IPS DF 19.7 (cell line): ENCODE results near the gene NME1.

Source experiments
- DNase-seq: peaks from one replicate; pipeline ENCODE4 v3.0.0-alpha.2; 2013; ENCODE audit warnings: low read depth, low spot score

Gene NME1

DNA sequence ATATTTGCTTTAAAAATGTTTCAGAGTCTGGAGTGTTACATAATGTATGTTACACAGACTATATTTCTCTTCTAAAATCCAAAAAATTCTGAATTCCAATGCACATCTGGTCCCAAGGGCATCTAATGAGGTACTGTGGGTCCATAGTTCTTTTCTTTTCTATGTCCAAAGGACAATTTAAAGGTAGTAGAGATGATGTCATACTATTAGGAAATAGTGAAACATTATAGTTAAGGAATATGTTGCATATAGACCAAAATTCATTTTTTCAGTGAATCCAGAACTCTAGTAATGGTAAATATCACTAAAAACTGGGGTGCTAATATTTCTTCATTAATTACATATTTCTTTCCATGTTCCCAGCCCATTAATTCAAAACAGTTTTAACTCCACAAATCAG, 35.8 kb downstream of the NME1 start:
- DNase-seq: no peak

DNA sequence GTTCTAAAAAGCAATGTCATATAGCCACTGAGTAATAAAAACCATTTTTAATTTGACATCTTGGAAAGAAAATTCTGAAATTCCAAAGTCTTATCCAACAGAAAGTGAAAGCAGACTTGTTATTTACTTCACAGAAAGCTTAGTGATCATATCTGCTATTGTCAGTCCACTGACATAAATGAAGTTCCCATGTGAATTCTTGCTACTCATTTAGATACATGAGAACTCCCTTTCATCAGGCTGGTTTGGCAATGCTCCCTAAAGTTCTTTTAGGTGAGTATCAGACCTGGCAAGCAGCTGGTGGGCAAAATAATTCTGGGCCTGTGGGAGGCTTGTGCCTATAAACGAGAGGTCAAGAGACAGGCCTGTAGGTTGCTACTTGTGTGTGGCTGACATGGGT, 36.3 kb downstream of the NME1 start:
- DNase-seq: no peak

DNA sequence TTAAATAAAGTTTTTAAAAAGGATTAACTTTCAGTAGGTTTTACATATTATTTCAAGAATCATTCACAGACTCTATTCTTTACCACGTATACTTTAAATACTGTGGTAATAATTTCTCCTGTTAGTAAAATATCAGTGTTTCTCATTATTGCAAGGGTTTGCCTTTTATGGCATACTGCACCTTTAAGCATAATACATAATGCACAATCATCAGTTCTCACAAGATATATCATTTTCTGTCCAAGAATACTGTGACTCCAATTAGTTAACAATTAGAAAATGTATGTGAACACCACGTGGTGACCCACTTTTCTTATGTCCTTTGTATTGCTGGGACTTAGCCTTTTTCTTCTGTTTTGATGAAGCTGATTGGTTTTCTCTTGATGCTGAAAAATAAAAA, 38.5 kb downstream of the NME1 start:
- DNase-seq: no peak

DNA sequence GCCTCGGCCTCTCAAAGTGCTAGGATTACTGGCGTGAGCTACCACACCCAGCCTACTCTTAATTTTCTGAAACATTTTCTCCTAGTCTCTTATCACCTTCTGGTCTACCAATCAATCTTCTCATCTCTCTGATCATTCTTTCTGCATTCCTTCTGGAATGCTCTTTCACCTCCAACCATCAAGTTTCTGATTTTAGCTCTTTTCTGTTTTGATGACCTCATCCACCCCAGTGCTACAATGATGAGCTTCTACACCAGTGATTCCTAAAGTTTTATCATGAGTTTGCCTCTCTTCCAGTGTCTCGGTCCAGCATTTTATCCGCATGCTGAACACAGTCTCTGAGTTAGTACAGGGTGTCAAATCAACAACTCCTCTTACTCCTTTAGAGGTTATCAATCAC, 44.4 kb downstream of the NME1 start:
- DNase-seq: no peak

DNA sequence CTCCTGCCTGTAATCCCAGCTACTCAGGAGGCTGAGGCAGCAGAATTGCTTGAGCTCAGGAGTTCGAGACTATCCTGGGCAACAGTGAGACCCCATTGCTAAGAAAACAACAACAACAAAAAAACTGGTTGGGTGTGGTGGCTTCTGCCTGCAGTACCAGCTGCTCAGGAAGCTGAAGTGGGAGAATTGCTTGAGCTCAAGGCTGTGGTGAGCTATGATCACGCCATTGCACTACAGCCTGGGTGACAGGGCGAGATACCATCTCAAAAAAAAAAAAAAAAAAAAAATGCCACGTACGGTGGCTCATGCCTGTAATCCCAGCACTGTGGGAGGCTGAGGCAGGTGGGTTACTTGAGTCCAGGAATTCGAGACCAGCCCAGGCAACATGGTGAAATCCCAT, 46.9 kb downstream of the NME1 start:
- DNase-seq: no peak

DNA sequence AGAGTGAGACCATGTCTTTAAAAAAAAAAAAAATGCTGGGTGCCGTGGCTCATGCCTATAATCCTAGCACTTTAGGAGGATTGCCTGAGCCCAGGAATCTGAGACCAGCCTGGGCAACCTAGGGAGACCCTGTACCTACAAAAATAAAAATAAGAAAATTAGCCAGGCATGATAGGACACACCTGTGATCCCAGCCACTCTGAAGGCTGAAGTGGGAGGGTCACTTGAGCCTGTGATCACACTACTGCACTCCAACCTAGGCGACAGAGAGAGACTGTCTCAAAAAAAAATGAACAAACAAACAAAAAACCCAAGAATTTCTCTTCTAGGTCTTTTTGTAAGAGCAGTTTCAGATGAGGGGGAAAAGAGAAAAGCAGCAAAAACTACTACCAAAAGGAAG, 47.5 kb downstream of the NME1 start:
- no peak for DNase-seq

DNA sequence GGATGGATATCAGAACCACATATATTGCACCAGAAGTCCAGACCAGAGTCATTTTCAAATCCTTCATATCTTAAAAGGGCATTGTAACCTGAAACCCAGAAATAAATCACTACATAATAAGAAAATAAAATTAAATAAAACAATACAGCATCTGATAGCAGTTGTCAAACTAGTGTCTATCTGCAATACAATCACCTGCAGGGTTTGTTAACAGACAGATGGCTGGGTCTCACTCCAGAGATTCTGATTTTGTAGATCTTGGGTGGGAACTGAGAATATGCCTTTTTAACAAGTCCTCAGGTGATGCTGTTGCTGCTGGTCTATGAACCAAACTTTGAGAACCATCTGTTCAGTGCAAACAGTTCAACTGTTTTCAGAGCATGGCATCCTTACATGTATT, 50.5 kb downstream of the NME1 start:
- DNase-seq: no peak
